Measurements from ENCODE around the gene AXIN2. TPM values are rescaled to one million over a fixed set of nuclear protein-coding genes. Genes with fewer than 3 reads are reported as not detected.

The AXIN2 gene
- total RNA-seq, 1 donor from 2014 or later, result 8.9 TPM

- H3K79me2 ChIP-seq (ENCODE audit: insufficient read depth, low read length), result peaks cover 68% of the 10 kb centered on the region
- TF ChIP-seq CTCF (IDR thresholded peaks at IDR 0.05; ENCODE audit: insufficient read depth, low read depth, low read length) (no peak), EZH2 (IDR thresholded peaks at IDR 0.05; ENCODE audit: insufficient read depth, low read length) (no peak)
- DNase-seq (ENCODE audit: low read depth) (no peak), FAIRE-seq (no peak)
- H3K36me3 ChIP-seq (ENCODE audit: insufficient read depth, low read length), result peaks cover 8% of the 10 kb centered on the region
- H3K4me1 ChIP-seq (ENCODE audit: insufficient read depth, low read length), result peaks cover 16% of the 10 kb centered on the region
- Mint-ChIP-seq H3K27me3 (ENCODE audit: low read depth, unreplicated experiment) (no peaks in the 10 kb centered on the region), H3K36me3 (ENCODE audit: low read depth, unreplicated experiment) (peaks cover 34% of the 10 kb centered on the region), H3K4me3 (ENCODE audit: unreplicated experiment) (no peak overlapping the region), H3K27ac (ENCODE audit: unreplicated experiment) (no peak overlapping the region), H3K4me1 (ENCODE audit: low read depth, unreplicated experiment) (peaks cover 21% of the 10 kb centered on the region), H3K9me3 (ENCODE audit: unreplicated experiment) (peaks cover 6% of the 10 kb centered on the region)
- peaks cover 68% of the 10 kb centered on the region for H4K20me1 ChIP-seq (ENCODE audit: insufficient read depth, low read length)
- no peak overlapping the region for H3K9ac ChIP-seq (ENCODE audit: low read length)
- H3K27me3 ChIP-seq (ENCODE audit: insufficient read depth, low read length), result no peaks in the 10 kb centered on the region
- no peak overlapping the region for H2AFZ ChIP-seq (ENCODE audit: low read depth, low read length)
- H3K4me2 ChIP-seq (ENCODE audit: low read length), result no peak overlapping the region
- no peak overlapping the region for H3K4me3 ChIP-seq (ENCODE audit: insufficient read depth, low read depth, low read length)
- no peaks in the 10 kb centered on the region for H3K9me3 ChIP-seq (ENCODE audit: insufficient read depth, low read depth, low read length)
- H3K27ac ChIP-seq (ENCODE audit: low read depth, low read length), result no peak overlapping the region
Measured at GRCh38 chr17:65550075-65550662, 11.3 kb downstream of the AXIN2 start.

GRCh38 chr17:65548269-65548969, 13.0 kb downstream of the AXIN2 start:
- Mint-ChIP-seq H3K27me3 (ENCODE audit: low read depth, unreplicated experiment) (no peaks in the 10 kb centered on the region), H3K9me3 (ENCODE audit: unreplicated experiment) (peaks cover 6% of the 10 kb centered on the region), H3K36me3 (ENCODE audit: low read depth, unreplicated experiment) (peaks cover 35% of the 10 kb centered on the region), H3K27ac (ENCODE audit: unreplicated experiment) (no peak overlapping the region), H3K4me3 (ENCODE audit: unreplicated experiment) (no peak overlapping the region), H3K4me1 (ENCODE audit: low read depth, unreplicated experiment) (peaks cover 13% of the 10 kb centered on the region)
- H2AFZ ChIP-seq (ENCODE audit: low read depth, low read length), result no peak overlapping the region
- no peak overlapping the region for H3K4me3 ChIP-seq (ENCODE audit: insufficient read depth, low read depth, low read length)
- H3K9ac ChIP-seq (ENCODE audit: low read length), result no peak overlapping the region
- H3K79me2 ChIP-seq (ENCODE audit: insufficient read depth, low read length), result peaks cover 59% of the 10 kb centered on the region
- H3K9me3 ChIP-seq (ENCODE audit: insufficient read depth, low read depth, low read length), result no peaks in the 10 kb centered on the region
- no peak overlapping the region for H3K27ac ChIP-seq (ENCODE audit: low read depth, low read length)
- TF ChIP-seq EZH2 (IDR thresholded peaks at IDR 0.05; ENCODE audit: insufficient read depth, low read length) (no peak), CTCF (IDR thresholded peaks at IDR 0.05; ENCODE audit: insufficient read depth, low read depth, low read length) (no peak)
- FAIRE-seq, result no peak
- DNase-seq (ENCODE audit: low read depth), result no peak
- H4K20me1 ChIP-seq (ENCODE audit: insufficient read depth, low read length), result peaks cover 76% of the 10 kb centered on the region
- H3K36me3 ChIP-seq (ENCODE audit: insufficient read depth, low read length), result peaks cover 8% of the 10 kb centered on the region
- no peak overlapping the region for H3K4me2 ChIP-seq (ENCODE audit: low read length)
- no peaks in the 10 kb centered on the region for H3K27me3 ChIP-seq (ENCODE audit: insufficient read depth, low read length)
- peaks cover 16% of the 10 kb centered on the region for H3K4me1 ChIP-seq (ENCODE audit: insufficient read depth, low read length)

GRCh38 chr17:65547253-65547670, 14.2 kb downstream of the AXIN2 start:
- TF ChIP-seq CTCF (IDR thresholded peaks at IDR 0.05; ENCODE audit: insufficient read depth, low read depth, low read length) (no peak), EZH2 (IDR thresholded peaks at IDR 0.05; ENCODE audit: insufficient read depth, low read length) (no peak)
- Histone ChIP-seq H3K79me2 (ENCODE audit: insufficient read depth, low read length) (peaks cover 56% of the 10 kb centered on the region), H3K36me3 (ENCODE audit: insufficient read depth, low read length) (peaks cover 8% of the 10 kb centered on the region), H4K20me1 (ENCODE audit: insufficient read depth, low read length) (peaks cover 83% of the 10 kb centered on the region), H3K4me1 (ENCODE audit: insufficient read depth, low read length) (peaks cover 13% of the 10 kb centered on the region), H3K4me2 (ENCODE audit: low read length) (peak overlapping the region; percentile 40), H3K27ac (ENCODE audit: low read depth, low read length) (no peak overlapping the region), H3K4me3 (ENCODE audit: insufficient read depth, low read depth, low read length) (no peak overlapping the region), H3K9ac (ENCODE audit: low read length) (no peak overlapping the region), H3K9me3 (ENCODE audit: insufficient read depth, low read depth, low read length) (no peaks in the 10 kb centered on the region), H2AFZ (ENCODE audit: low read depth, low read length) (no peak overlapping the region), H3K27me3 (ENCODE audit: insufficient read depth, low read length) (no peaks in the 10 kb centered on the region)
- DNase-seq (ENCODE audit: low read depth) (peak; percentile 77), FAIRE-seq (no peak)
- H3K4me3 Mint-ChIP-seq (ENCODE audit: unreplicated experiment), result no peak overlapping the region
- H3K36me3 Mint-ChIP-seq (ENCODE audit: low read depth, unreplicated experiment), result peaks cover 36% of the 10 kb centered on the region
- H3K27me3 Mint-ChIP-seq (ENCODE audit: low read depth, unreplicated experiment), result no peaks in the 10 kb centered on the region
- H3K4me1 Mint-ChIP-seq (ENCODE audit: low read depth, unreplicated experiment), result peaks cover 7% of the 10 kb centered on the region
- peaks cover 4% of the 10 kb centered on the region for H3K9me3 Mint-ChIP-seq (ENCODE audit: unreplicated experiment)
- H3K27ac Mint-ChIP-seq (ENCODE audit: unreplicated experiment), result no peak overlapping the region

All from astrocyte (in vitro differentiated cells and primary cell).